Measurements from ENCODE around the gene TAS2R38.
A peak's percentile ranks its signal among the peaks of the same experiment; 100 is the strongest.

Gene TAS2R38

DNA sequence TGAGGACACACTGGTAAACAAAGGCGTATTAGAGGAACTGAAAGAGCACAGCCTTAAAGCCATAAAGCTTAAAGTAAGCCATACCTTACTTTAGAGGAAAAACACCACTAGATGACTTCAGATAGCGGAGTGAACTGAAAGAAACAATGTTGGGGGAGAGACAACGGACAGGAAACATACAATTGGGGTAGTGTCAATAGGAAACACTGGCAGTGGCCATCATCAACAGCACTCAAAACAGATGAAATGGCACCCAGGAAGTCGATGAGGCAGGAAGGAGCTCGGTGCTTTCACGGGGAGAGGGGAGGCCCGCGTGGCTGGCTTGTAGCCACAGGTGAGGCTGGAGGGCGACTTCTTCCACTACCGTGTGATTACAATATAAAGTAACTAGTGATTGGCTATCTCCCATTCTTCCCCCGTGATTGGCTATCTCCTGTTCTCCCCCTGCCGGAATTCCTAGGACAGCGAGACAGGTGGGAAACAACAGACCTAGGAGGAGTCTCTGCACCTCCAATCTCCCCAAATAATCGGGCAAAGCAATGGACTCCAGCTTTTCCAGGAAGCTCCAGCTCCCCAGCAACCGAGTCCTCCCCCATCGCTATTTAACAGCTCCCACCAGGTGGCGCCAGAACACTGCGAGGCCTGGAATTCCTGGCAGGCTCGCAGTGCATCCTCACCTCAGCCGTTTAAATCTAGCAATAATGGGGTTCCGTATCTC is 2.4 kb upstream of the TAS2R38 start:
- DNase-seq: peak; percentile 68

DNA sequence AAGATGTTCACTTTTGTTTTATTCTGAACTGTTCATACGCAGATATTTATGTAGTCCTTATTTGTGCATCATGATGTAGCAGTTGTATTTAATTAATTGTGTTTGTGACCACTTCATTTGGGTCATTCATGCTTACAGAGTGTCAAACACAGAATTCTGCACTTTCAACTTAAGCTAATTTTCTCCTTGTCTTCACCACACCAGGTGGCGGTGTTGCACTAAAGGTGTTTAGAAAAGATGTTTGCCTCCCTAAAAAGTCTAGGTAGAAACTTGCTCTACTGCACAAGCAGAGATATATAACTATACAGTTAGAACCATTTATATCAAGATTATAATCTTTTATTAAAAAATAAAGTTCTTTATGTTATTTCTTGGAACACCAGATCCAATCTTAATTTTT is 1.3 kb upstream of the TAS2R38 start:
- DNase-seq: no peak

- no peak for DNase-seq
These were observed 12.7 kb downstream of the TAS2R38 start for GRCh38 chr7:141960687-141961422.

DNA sequence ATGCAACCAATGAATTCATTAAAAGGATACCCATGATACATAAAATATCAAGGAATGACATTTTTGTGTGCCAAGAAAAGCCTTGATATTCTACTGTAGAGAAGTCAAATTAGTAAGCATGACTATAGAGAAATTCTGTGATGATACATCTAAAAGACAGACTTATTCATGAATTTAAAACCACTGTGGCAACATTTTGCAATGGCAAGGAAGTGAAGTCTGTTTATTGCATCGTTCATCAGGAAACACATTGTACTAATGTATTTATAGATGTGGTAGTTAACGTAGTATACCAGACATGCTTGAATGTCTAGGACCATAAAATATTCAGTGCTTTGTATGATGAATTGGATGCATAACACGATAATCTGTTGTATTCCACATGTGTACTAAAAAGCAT is 17.5 kb downstream of the TAS2R38 start:
- no peak for DNase-seq

- no peak for DNase-seq
These were observed 19.2 kb downstream of the TAS2R38 start for GRCh38 chr7:141954334-141954733.

- DNase-seq: no peak
These were observed 21.1 kb downstream of the TAS2R38 start for GRCh38 chr7:141952461-141952860.

DNA sequence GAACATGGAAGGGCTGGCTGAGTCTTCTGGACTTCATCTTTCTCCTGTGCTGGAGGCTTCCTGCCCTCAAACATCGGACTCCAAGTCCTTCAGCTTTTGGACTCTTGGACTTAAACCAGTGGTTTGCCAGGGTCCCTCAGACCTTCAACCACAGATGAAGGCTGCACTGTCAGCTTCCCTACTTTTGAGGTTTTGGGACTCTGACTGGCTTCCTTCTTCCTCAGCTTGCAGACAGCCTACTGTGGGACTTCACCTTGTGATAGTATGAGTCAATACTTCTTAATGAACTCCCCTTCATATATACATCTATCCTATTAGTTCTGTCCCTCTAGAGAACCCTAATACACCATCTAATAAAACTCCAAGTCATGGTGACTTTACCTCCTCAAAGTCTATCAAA is 22.8 kb downstream of the TAS2R38 start:
- no peak for DNase-seq

GRCh38 chr7:141949911-141950310 is 23.7 kb downstream of the TAS2R38 start:
- no peak for DNase-seq

GRCh38 chr7:141949451-141949850 is 24.1 kb downstream of the TAS2R38 start:
- DNase-seq: no peak

GRCh38 chr7:141949021-141949420 is 24.6 kb downstream of the TAS2R38 start:
- no peak for DNase-seq

- DNase-seq: no peak
These were observed 26.8 kb downstream of the TAS2R38 start, which contains the start of gene CLEC5A for GRCh38 chr7:141946796-141947195. TSS of gene CLEC5A (minus strand) at chr7:141946974. CDS start at chr7:141946292, 682 bp downstream.

DNA sequence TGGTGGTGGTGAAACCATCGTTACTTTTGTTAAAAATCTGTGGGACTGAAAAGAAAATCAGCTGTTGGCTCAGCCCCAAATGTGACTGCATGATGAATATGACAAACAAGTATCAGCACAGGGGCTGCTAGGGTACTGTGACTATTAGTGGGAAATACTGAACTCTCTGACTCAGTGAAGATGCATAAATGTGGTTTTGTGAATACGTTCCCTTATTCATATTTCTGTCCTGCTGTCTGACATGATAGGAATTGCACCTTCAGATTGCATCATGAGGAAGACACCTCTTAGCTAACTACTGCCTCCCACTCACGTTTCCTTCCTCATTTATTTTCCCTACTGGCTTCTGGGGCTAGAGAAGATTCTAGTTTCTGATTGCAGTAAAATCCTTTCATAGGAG is 28.2 kb downstream of the TAS2R38 start:
- peak; percentile 7 for DNase-seq

GRCh38 chr7:141944811-141945210 is 28.8 kb downstream of the TAS2R38 start:
- DNase-seq: no peak

DNA sequence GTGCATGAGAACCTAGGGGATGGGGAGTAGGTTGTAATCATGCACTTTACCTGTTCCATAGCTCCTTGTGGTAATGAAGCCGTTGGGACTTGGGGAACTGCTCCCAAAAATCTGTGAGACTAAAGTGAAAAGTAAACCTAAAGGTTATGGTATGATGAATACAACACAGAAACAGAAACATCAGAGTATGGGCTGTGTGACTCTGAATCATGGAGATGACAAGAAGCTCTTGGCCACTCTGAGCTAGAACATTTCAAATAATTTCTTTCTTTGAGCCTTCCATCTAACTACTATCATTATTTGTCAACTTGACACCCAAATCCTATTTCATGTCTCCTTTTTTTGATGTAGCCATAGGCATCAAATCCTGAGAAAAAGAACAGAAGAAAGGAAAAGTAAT is 29.7 kb downstream of the TAS2R38 start:
- DNase-seq: no peak

DNA sequence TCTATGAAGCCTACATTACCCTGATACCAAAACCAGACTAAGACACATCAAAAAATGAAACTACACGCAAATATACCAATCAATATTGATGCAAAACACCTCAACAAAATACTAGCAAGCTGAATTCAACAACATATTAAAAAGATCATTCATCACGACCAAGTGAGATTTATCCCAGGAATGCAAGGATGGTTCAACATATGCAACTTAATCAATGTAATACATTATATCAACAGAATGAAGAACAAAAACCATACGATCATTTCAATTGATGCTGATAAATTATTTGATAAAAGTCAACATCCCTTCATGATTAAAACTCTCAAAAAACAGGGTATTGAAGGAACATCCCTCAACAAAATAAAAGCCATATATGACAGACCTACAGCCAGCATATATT is 32.5 kb downstream of the TAS2R38 start:
- no peak for DNase-seq

DNA sequence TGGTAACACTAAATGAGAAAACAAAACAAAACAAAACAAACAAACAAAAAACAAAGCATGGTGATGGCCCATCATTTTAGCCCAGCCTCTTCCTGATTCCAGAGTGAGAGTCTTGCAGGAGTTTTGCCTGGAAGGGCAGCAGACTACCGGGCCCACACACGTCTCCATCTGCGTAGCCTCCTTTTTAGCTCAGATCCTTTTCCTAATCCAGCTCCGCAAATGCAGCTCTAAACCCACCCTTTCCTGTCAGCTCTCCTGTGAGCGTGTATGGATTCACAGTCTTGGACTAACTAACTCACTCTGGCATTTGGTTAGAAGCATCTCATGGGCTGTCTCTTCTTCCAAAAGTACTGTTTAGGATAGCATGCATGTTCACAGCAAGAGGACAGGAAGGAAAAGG is 43.4 kb downstream of the TAS2R38 start:
- no peak for DNase-seq

GRCh38 chr7:141928845-141929195 is 44.8 kb downstream of the TAS2R38 start:
- DNase-seq: no peak

DNA sequence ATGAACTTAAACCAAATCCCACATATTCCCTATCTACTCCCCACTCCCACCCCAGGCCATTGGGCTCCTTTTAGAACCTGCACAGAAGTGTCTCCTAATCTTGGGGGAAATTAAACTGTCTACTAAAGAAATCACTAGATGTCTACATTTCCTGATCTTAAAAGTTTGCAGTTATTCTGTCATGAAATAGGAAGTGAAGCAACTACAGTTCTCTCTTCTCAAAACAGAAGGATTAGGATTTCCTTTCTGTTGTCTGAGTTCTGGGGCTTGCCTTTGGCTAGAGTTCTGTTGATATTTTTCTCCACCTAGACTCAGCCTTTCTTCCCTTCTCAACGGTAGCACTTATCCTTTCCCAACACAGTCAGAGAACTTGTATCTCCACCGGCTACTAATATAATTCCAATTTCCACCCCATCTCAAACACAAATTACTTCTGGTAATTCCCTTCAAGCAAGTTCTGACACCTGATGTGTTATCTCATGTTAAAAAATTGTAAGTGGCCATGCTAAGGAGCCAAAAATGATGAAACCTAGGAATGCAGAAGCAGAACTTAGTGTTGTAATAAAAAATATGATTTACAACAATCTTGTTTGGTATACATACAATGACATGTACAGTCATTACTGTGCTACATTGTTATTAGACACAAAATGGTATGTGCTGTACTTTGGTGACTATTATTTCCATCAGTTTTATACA is 45.3 kb downstream of the TAS2R38 start:
- no peak for DNase-seq
